Vagina (tissue), 2 donors: Measurements from ENCODE around the gene PKD1L1.

Source experiments
- POLR2A ChIP-seq, 2 donors: fragments of 450-650 bp; IDR thresholded peaks; one replicate each; pipeline ENCODE4 v1.6.1; 2017; ENCODE audit warnings: antibody characterized with exemption in 2 of 2, mild to moderate bottlenecking in 2 of 2, moderate library complexity in 2 of 2
- TF ChIP-seq, protein P1 (sequence below), 3 experiments: fragments of 450-650 bp in 2 of 3; fragments of 200-600 bp in 1 of 3; sonication (generic) in 1 of 3; IDR thresholded peaks; one replicate each; pipeline ENCODE4 v1.5.1; 2017 to 2019; ENCODE audit warnings: antibody characterized with exemption in 3 of 3, mild to moderate bottlenecking in 2 of 3, moderate library complexity in 2 of 3

DNA sequence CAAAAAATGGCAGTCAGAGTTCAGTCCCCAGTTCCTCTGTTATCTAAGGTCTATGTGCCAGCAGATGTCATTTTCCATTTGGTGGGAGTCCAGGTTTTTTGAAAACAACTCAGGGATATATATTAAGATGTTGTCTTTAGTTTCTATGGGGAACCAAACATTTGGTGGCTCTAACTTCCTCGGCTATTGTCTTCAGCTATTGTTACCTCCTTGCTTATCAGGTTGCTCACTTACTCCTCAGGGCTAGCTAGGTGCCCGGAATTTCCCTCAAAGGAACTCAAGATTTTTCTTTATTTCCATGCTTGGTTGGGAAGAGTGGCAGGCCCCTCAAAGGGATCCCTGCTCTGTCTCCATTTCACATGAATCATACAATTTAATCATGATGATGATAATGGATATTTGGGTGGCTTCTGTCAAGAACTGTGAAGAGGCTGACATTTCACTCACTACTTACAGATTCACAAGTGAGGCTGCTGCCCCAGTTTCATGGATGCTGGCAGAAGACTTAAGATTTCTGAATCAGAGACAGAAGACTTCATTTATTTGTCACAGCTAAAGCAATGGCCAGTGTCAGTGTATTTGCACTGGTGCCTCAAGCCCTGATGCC lies 182.8 kb downstream of the PKD1L1 start:
- TF ChIP-seq, protein P1, sequence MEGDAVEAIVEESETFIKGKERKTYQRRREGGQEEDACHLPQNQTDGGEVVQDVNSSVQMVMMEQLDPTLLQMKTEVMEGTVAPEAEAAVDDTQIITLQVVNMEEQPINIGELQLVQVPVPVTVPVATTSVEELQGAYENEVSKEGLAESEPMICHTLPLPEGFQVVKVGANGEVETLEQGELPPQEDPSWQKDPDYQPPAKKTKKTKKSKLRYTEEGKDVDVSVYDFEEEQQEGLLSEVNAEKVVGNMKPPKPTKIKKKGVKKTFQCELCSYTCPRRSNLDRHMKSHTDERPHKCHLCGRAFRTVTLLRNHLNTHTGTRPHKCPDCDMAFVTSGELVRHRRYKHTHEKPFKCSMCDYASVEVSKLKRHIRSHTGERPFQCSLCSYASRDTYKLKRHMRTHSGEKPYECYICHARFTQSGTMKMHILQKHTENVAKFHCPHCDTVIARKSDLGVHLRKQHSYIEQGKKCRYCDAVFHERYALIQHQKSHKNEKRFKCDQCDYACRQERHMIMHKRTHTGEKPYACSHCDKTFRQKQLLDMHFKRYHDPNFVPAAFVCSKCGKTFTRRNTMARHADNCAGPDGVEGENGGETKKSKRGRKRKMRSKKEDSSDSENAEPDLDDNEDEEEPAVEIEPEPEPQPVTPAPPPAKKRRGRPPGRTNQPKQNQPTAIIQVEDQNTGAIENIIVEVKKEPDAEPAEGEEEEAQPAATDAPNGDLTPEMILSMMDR (IDR thresholded peaks at IDR 0.05): no peak
- no peak for TF ChIP-seq POLR2A (IDR thresholded peaks at IDR 0.05)
